ENCODE data around the gene ITGA2B.

DNA sequence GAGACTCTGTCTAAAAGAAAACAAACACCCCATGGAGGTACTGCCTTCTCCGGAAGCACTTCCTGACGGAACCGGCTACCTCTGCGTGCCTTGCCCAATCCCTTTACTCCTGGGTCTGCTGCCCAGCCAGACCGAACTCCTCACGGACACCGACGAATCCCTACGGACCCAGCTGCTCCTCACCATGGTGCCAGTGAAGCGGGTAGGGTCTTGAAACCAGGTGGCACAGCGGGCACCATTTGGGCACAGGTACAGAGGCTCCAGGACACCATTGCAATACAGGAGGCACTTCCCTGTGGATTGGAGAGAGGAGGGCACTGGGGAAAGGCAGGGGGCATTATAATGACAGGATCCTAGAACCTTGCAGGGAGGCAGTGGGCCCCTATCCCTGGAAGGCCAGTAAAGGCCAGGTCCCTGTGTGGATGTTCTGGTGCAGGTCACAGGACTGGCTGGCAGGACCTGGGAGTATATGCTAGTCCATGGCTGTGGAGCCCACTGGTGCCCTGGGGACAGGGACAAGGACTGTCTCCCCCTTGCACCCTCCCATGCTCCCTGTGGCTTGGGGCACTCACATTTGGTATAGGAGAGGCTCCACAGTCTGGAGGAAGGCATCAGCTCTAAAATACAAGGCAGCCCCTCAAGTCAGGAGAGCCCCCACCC is 67.1 kb downstream of the ITGA2B start:
- TF ChIP-seq POLR2A (IDR thresholded peaks at IDR 0.05; ENCODE audit: low read depth, low read length) (no peak), POLR2AphosphoS5 (IDR thresholded peaks at IDR 0.05; ENCODE audit: low read depth, low read length) (no peak)
